Measurements from ENCODE around the gene MEI1. TPM values are rescaled to one million over a fixed set of nuclear protein-coding genes. Genes with fewer than 3 reads are reported as not detected.

Gene MEI1
- total RNA-seq, 2 donors from 2014 or later, result 0.71 to 15.5 TPM

DNA sequence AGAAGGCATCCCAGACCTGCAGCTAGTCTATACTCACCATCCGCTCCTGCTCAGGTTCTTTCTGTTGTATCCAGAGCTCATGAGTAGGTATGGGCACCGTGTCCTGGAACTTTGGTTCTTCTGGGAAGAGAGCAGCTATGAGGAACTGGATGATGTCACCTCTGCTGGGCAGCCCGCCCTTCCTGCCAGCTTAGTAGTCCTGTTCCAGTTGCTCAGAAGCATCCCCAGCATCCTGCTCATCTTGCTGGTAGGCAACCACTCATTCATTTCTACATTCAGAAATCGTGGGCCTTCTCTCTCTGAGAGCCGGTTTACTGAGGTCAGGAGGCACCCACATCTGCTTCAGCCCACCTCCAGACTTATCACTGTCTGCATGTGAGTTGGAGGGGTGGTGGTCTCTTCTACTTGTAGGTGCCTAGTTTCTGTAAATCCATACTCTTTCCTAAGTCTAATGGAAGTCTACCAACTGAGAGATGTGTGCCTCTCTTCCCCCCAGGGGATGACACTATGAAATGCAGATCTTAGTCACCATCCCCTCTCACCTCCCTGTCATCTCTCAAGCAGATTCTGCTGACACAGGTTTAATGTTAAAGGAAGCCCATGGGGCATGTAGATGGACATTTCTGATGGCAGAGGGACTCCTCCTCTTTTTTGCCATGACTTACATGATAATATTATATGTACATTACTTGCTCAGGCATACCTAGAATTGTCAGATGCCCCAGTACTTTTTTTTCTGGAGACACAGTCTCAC, 71.6 kb downstream of the MEI1 start:
- Histone ChIP-seq H3K27ac (no peak overlapping the region), H3K27me3 (no peaks in the 10 kb centered on the region), H3K4me1 (no peaks in the 10 kb centered on the region), H3K4me3 (no peak overlapping the region), H3K36me3 (no peaks in the 10 kb centered on the region), H3K9me3 (no peaks in the 10 kb centered on the region)
- no peak for DNase-seq (ENCODE audit: low spot score)
- TF ChIP-seq, protein P1, sequence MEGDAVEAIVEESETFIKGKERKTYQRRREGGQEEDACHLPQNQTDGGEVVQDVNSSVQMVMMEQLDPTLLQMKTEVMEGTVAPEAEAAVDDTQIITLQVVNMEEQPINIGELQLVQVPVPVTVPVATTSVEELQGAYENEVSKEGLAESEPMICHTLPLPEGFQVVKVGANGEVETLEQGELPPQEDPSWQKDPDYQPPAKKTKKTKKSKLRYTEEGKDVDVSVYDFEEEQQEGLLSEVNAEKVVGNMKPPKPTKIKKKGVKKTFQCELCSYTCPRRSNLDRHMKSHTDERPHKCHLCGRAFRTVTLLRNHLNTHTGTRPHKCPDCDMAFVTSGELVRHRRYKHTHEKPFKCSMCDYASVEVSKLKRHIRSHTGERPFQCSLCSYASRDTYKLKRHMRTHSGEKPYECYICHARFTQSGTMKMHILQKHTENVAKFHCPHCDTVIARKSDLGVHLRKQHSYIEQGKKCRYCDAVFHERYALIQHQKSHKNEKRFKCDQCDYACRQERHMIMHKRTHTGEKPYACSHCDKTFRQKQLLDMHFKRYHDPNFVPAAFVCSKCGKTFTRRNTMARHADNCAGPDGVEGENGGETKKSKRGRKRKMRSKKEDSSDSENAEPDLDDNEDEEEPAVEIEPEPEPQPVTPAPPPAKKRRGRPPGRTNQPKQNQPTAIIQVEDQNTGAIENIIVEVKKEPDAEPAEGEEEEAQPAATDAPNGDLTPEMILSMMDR (IDR thresholded peaks at IDR 0.05), result no peak

DNA sequence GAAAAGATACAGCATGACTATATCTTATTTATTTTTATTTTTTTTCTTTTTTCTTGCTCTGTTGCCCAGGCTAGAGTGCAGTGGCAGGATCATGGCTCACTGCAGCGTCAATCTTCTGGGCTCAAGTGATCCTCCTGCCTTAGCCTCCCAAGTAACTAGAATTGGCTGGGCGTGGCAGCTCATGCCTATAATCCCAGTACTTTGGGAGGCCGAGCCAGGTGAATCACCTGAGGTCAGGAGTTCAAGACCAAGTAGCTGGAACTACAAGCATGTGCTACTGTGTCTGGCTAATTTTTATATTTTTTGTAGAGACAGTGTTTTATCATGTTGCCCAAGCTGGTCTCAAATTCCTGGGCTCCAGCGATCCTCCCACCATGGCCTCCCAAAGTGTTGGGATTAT, 72.9 kb downstream of the MEI1 start:
- Histone ChIP-seq H3K4me3 (no peak overlapping the region), H3K27ac (no peak overlapping the region), H3K9me3 (no peaks in the 10 kb centered on the region), H3K27me3 (no peaks in the 10 kb centered on the region), H3K36me3 (no peaks in the 10 kb centered on the region), H3K4me1 (no peaks in the 10 kb centered on the region)
- TF ChIP-seq, protein P1 (IDR thresholded peaks at IDR 0.05), result no peak
- DNase-seq (ENCODE audit: low spot score), result no peak

DNA sequence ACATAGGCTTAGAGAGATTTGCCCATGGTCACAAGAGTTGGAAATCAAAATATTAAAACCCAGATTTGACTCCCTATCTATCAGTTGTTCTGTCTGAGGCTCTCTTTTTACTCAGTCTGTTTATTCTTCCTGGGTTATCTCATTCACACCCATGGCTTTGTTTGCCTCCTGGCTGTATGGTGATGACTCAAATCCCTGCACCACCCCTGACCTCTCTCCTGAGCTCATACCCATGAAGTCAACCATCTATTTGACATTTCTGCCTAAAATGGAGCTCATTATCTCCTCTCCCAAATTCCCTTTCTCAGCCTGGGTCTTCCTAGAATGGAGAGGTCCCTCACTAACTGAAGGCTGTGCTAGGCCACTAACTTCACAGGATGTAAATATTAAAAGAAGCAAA, 73.3 kb downstream of the MEI1 start:
- DNase-seq (ENCODE audit: low spot score), result no peak
- TF ChIP-seq, protein P1 (IDR thresholded peaks at IDR 0.05), result no peak
- no peaks in the 10 kb centered on the region for H3K9me3 ChIP-seq
- no peak overlapping the region for H3K4me3 ChIP-seq
- no peaks in the 10 kb centered on the region for H3K4me1 ChIP-seq
- H3K27ac ChIP-seq, result no peak overlapping the region
- H3K27me3 ChIP-seq, result no peaks in the 10 kb centered on the region
- no peaks in the 10 kb centered on the region for H3K36me3 ChIP-seq

DNA sequence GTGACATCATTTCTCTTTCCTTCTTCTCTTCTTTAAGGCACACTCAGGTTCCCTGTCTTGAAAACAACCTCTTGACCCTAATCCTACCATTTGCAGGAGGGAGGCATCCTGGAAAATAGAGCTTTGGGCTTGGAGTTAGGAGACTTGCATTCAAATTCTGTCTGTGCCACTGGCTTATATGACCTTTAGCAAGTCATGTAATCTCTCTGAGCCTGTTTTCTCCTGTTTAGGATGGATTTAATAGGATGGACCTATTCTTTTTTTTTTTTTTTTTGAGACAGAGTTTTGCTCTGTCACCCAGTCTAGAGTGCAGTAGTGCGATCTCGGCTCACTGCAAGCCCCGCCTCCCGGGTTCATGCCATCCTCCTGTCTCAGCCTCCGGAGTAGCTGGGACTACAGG, 76.0 kb downstream of the MEI1 start:
- no peak for DNase-seq (ENCODE audit: low spot score)
- no peaks in the 10 kb centered on the region for H3K9me3 ChIP-seq
- H3K4me3 ChIP-seq, result no peak overlapping the region
- H3K36me3 ChIP-seq, result no peaks in the 10 kb centered on the region
- H3K27me3 ChIP-seq, result no peaks in the 10 kb centered on the region
- no peaks in the 10 kb centered on the region for H3K4me1 ChIP-seq
- no peak overlapping the region for H3K27ac ChIP-seq
- TF ChIP-seq, protein P1 (IDR thresholded peaks at IDR 0.05), result no peak

DNA sequence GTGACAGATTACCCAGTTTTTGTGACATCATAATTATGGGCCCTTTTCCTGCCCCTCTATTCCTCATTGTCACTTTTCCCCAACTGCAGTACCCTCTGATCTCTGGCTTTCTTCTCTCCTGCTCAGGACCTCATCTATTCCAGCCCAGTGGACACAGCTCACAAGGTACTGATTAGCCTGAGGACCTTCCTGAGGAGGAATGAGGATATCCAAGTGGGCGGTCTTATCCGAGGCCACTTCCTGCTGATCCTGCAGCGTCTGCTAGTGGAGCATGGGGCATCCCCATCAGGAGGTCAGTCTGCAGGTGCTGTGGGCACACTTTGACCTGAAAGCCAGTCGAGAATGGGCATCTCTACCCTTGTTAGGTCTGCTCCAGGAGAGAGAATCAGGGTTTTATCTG, 76.7 kb downstream of the MEI1 start:
- Histone ChIP-seq H3K4me1 (no peaks in the 10 kb centered on the region), H3K36me3 (no peaks in the 10 kb centered on the region), H3K27ac (no peak overlapping the region), H3K27me3 (no peaks in the 10 kb centered on the region), H3K4me3 (no peak overlapping the region), H3K9me3 (no peaks in the 10 kb centered on the region)
- no peak for DNase-seq (ENCODE audit: low spot score)
- TF ChIP-seq, protein P1 (IDR thresholded peaks at IDR 0.05), result no peak

DNA sequence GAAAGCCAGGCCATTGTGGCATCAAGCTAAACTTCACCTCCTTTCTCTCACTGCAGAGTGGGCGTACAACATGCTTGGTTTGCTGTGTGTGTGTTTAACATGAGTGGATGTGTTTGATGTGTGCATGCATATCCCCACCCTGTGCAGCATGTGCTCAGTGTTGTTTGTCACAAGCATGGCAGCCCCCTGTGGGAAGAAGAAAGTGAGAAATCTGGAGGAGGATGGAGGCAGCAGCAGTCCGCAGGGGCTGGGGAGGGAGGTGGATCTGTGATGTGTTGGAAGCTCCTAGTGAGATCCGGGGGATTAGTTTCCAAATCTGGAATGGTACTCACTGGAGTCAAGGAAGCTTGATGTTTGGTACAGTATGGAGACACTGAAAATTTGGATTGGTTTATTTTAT, 77.1 kb downstream of the MEI1 start:
- DNase-seq (ENCODE audit: low spot score), result no peak
- H3K27ac ChIP-seq, result no peak overlapping the region
- no peaks in the 10 kb centered on the region for H3K27me3 ChIP-seq
- no peaks in the 10 kb centered on the region for H3K4me1 ChIP-seq
- TF ChIP-seq, protein P1 (IDR thresholded peaks at IDR 0.05), result no peak
- H3K4me3 ChIP-seq, result no peak overlapping the region
- H3K36me3 ChIP-seq, result no peaks in the 10 kb centered on the region
- no peaks in the 10 kb centered on the region for H3K9me3 ChIP-seq
